Measurements from ENCODE around the gene IFI27L1. TPM values are rescaled to one million over a fixed set of nuclear protein-coding genes. Genes with fewer than 3 reads are reported as not detected.

The IFI27L1 gene
- polyA plus RNA-seq (2012; ENCODE audit: missing spikeins): 25.2 TPM

- peak; percentile 93 for DNase-seq (ENCODE audit: insufficient read length)
- TF ChIP-seq TAF1 (IDR thresholded peaks at IDR 0.05; ENCODE audit: borderline replicate concordance, low read depth, low read length) (peak; percentile 89), POLR2AphosphoS5 (IDR thresholded peaks at IDR 0.05; ENCODE audit: low read depth, low read length) (peak; percentile 95), POLR2A (IDR thresholded peaks at IDR 0.05; ENCODE audit: low read depth, low read length) (peak; percentile 94)
- peak; percentile 97 for FAIRE-seq
These were observed at the start of gene IFI27L1, which contains the start of gene DDX24 for GRCh38 chr14:94080621-94081385. Gene IFI27L1 (plus strand): TSS chr14:94081310. CDS start chr14:94096938, 15,628 bp downstream. Gene DDX24 (minus strand): TSS chr14:94081202. CDS start chr14:94079742, 1,460 bp downstream.

DNA sequence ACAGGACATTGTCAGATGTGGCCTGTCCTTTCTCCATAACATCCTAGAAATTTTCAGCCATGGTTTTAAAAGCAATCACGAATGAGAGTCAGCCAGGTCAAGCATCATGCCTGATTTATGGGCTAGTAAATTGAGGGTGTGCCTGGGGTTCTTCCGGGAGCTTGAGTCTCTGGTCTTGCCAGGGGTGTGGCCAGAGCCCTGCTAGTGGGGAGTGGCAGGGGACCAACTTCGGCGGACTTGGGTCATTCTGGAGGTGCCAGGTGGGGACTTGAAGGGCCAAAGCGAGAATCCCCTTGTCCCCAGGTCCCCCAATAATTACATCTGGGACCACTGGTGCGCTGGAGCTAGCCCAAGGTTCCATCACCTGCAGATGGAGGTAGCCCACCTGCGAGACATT, 49.2 kb upstream of the IFI27L1 start:
- FAIRE-seq (peak; percentile 5), DNase-seq (ENCODE audit: insufficient read length) (no peak)
- TF ChIP-seq TAF1 (IDR thresholded peaks at IDR 0.05; ENCODE audit: borderline replicate concordance, low read depth, low read length) (no peak), POLR2AphosphoS5 (IDR thresholded peaks at IDR 0.05; ENCODE audit: low read depth, low read length) (no peak), POLR2A (IDR thresholded peaks at IDR 0.05; ENCODE audit: low read depth, low read length) (no peak)

DNA sequence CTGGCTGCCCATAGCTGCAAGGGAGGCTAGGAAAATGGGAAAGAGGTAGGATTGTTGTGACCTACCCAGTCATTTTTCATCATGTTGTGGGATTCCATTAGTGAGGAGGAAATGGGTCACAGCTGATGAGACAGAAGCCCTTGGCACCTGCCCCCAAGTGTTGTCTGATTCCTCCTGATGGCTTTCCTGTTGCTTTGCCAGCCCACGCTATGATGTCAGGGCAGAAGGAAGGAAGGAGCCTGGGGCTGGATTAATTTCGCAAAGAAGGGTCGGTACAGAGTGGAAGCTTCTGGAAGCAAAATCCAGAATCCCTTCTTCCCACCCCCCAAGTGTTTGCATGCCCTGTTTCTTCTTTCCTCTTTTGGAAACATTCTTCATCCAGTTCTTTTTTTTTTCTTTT, 46.2 kb upstream of the IFI27L1 start:
- TF ChIP-seq POLR2AphosphoS5 (IDR thresholded peaks at IDR 0.05; ENCODE audit: low read depth, low read length) (no peak), POLR2A (IDR thresholded peaks at IDR 0.05; ENCODE audit: low read depth, low read length) (no peak), TAF1 (IDR thresholded peaks at IDR 0.05; ENCODE audit: borderline replicate concordance, low read depth, low read length) (no peak)
- DNase-seq (ENCODE audit: insufficient read length) (no peak), FAIRE-seq (no peak)

DNA sequence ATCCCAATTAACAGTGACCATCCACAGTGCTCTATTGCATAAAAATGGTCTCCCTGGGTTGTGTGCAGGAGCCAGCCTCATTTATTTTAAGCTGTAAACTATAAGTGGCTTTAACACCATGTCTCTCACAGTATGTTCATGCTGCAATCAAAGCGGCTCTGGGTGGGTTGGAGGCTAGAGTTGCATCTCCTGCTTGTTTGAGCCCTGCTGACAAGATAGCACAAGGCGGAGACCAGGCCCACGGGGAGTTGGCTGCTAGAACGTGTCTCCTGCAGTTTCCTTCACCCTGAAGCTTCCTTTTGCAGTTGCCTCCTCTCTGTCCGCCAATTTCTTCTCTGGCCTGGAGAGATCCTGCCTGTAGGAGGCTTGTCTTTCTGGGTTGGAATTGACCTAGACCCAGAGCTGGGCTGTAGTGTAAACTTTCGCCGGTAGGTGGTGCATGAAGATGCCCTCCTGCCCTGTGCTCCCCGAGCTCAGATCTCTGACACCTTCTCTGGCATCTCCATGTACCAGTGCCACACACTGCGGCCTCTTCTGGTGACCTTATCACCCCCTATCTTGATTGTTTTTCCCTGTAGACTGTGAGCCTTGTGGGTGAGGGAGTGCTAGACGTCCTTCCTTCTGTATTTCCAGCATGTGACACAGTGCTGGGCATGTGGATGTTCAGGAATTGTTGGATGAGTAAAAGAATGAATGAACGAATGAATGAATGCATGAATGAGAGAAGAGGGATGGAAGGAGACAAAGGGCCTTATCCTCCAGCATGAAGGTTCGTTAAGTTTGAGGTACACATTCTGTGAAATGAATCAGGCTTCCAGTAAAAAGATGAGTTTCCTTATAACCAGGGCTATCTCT, 44.6 kb upstream of the IFI27L1 start:
- DNase-seq (ENCODE audit: insufficient read length) (peak; percentile 72), FAIRE-seq (peak; percentile 93)
- TF ChIP-seq TAF1 (IDR thresholded peaks at IDR 0.05; ENCODE audit: borderline replicate concordance, low read depth, low read length) (no peak), POLR2AphosphoS5 (IDR thresholded peaks at IDR 0.05; ENCODE audit: low read depth, low read length) (no peak), POLR2A (IDR thresholded peaks at IDR 0.05; ENCODE audit: low read depth, low read length) (no peak)

GRCh38 chr14:94037954-94038353, 43.2 kb upstream of the IFI27L1 start:
- no peak for FAIRE-seq

GRCh38 chr14:94038510-94038909, 42.6 kb upstream of the IFI27L1 start:
- DNase-seq (ENCODE audit: insufficient read length): no peak
- TF ChIP-seq TAF1 (IDR thresholded peaks at IDR 0.05; ENCODE audit: borderline replicate concordance, low read depth, low read length) (no peak), POLR2AphosphoS5 (IDR thresholded peaks at IDR 0.05; ENCODE audit: low read depth, low read length) (no peak), POLR2A (IDR thresholded peaks at IDR 0.05; ENCODE audit: low read depth, low read length) (no peak)

More at GRCh38 chr14:94037954-94038353, 43.2 kb upstream of the IFI27L1 start:
- TF ChIP-seq POLR2AphosphoS5 (IDR thresholded peaks at IDR 0.05; ENCODE audit: low read depth, low read length) (no peak), POLR2A (IDR thresholded peaks at IDR 0.05; ENCODE audit: low read depth, low read length) (no peak), TAF1 (IDR thresholded peaks at IDR 0.05; ENCODE audit: borderline replicate concordance, low read depth, low read length) (no peak)
- DNase-seq (ENCODE audit: insufficient read length): no peak

GRCh38 chr14:94038921-94039629, 42.0 kb upstream of the IFI27L1 start:
- FAIRE-seq: no peak
- TF ChIP-seq POLR2A (IDR thresholded peaks at IDR 0.05; ENCODE audit: low read depth, low read length) (no peak), TAF1 (IDR thresholded peaks at IDR 0.05; ENCODE audit: borderline replicate concordance, low read depth, low read length) (no peak), POLR2AphosphoS5 (IDR thresholded peaks at IDR 0.05; ENCODE audit: low read depth, low read length) (no peak)
- DNase-seq (ENCODE audit: insufficient read length): no peak

More at GRCh38 chr14:94038510-94038909, 42.6 kb upstream of the IFI27L1 start:
- no peak for FAIRE-seq

GRCh38 chr14:94040247-94040646, 40.9 kb upstream of the IFI27L1 start:
- TF ChIP-seq POLR2A (IDR thresholded peaks at IDR 0.05; ENCODE audit: low read depth, low read length): no peak
- no peak for TF ChIP-seq POLR2AphosphoS5 (IDR thresholded peaks at IDR 0.05; ENCODE audit: low read depth, low read length)
- no peak for TF ChIP-seq TAF1 (IDR thresholded peaks at IDR 0.05; ENCODE audit: borderline replicate concordance, low read depth, low read length)
- DNase-seq (ENCODE audit: insufficient read length): no peak
- FAIRE-seq: no peak

GRCh38 chr14:94040796-94041195, 40.3 kb upstream of the IFI27L1 start:
- FAIRE-seq (no peak), DNase-seq (ENCODE audit: insufficient read length) (no peak)
- TF ChIP-seq POLR2AphosphoS5 (IDR thresholded peaks at IDR 0.05; ENCODE audit: low read depth, low read length) (no peak), TAF1 (IDR thresholded peaks at IDR 0.05; ENCODE audit: borderline replicate concordance, low read depth, low read length) (no peak), POLR2A (IDR thresholded peaks at IDR 0.05; ENCODE audit: low read depth, low read length) (no peak)

GRCh38 chr14:94041551-94042346, 39.4 kb upstream of the IFI27L1 start:
- FAIRE-seq (no peak), DNase-seq (ENCODE audit: insufficient read length) (no peak)
- TF ChIP-seq POLR2AphosphoS5 (IDR thresholded peaks at IDR 0.05; ENCODE audit: low read depth, low read length) (no peak), TAF1 (IDR thresholded peaks at IDR 0.05; ENCODE audit: borderline replicate concordance, low read depth, low read length) (no peak), POLR2A (IDR thresholded peaks at IDR 0.05; ENCODE audit: low read depth, low read length) (no peak)
